ENCODE results near the gene OR4N2.
"Not testable (repeated sequence)": the region's sequence is repeated elsewhere in the genome, so short reads cannot be mapped to it uniquely, and the experiment has no call there.

The OR4N2 gene

DNA sequence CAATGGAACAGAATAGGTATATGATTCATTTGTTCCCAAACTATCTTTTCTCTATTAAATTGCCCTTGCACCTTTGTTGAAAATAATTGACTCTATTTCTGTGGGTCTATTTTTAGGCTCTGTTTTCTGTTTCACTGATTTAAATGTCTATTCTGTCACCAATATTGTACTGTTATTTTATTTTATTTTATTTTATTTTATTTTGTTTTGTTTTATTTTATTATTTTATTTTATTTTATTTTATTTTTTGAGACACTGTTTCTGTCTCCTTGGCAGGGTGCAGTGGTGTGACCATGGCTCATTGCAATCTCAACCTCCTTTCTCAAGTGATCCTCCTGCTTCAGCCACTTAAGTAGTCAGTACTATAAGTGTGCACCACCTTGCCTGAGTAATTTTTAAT lies 34.9 kb downstream of the OR4N2 start:
- no peak for DNase-seq

DNA sequence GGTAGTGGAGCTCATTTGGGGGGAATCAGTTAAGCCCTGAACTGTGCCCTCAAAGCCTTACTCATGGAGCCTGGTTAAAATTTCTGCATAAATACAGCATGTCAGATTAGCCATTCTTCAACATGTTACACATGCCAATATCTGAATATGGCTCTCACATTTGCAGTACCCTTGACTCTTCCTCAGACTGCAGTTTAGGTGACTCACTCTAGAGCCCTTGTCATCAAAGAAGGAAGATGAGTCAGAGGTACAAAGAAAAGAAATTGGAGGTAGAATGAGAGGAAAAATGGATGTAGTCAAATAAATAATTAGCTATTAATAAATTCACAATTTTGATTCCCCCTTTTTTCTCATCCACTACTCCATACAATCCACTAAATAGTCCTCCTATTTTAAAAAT lies 47.8 kb downstream of the OR4N2 start:
- no peak for DNase-seq

DNA sequence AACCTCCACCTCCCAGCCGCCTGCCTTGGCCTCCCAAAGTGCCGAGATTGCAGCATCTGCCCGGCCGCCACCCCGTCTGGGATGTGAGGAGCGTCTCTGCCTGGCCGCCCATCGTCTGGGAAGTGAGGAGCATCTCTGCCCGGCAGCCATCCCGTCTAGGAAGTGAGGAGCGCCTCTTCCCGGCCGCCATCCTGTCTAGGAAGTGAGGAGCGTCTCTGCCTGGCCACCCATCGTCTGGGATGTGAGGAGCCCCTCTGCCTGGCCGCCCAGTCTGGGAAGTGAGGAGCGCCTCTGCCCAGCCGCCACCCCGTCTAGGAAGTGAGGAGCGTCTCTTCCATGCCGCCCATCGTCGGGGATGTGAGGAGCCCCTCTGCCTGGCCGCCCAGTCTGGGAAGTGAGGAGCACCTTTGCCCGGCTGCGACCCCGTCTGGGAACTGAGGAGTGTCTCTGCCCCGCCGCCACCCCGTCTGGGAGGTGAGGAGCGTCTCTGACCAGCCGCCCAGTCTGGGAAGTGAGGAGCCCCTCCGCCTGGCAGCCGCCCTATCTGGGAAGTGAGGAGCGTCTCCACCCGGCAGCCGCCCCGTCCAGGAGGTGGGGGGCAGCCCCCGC lies 62.6 kb downstream of the OR4N2 start:
- not testable (repeated sequence) for DNase-seq

DNA sequence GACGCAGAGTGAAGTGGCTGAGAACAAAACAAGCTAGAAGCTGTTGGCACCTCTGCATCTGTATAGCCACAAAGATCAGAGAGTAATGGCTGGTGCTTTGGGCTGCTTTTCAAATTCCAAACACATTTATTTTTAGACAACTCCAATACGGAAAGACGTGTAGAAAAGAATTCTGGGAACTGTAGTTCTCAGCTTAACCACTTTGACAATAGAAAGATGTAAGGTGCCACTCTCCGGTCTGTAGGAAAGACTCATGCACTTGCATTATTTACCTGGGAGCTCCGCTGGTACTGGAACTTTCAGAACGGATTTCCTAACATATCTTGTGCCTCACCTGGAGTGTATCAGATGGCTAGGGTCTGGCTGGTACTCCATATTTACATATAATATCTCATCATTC lies 69.6 kb downstream of the OR4N2 start:
- no peak for DNase-seq

DNA sequence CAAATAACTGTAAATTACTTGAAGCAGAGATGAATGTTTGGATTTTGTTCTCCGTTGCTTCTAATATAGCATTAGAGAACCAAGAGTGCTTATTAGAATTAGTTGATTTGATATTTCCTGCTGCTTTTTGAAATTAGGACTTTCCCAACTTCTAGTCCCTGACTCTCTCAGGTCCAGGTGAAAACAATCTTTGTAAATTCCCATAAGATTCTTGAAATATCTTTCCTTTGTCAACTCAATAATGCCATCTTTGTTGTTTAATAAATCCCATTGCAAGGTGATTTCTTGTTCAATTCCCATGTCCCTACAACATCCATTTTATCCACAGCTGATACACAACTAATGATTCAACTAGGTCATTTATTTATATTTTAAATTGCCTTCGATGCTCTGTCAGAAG lies 71.3 kb downstream of the OR4N2 start, which contains the start of gene OR4K2:
TSS of gene OR4K2 (plus strand) at position 301 of the 400 bp plus-strand sequence. CDS start 1,126 bp downstream, outside the sequence.
- DNase-seq: no peak

DNA sequence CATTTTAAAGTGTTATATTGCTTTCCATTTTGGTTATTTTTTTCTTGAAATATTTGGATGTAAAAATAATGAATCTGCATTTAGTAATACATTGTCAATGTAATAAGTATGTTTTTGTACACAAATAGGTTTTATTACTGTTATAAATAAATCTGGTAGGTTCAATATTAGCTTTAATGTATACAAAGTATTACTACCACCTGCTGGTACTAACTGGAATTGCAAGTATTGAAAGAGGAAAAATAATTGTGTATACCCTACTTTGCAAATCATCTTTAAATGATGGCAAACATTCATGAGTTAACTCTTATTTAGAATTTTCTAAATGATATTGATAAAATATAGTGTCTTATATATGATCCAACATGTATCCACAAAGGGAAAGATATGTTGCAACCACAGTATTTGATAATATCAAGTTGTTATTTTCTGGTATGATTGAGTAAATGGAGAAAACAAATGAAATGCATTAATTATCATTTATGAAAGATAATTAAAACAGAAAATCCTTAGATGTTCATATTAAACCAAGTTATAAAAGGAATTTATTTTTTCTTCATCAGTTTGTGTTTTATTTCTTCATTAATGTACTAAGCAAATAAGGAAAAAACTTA lies 74.6 kb downstream of the OR4N2 start:
- no peak for DNase-seq

Measured in stimulated activated CD4-positive, alpha-beta T cell treated with anti-CD3 and anti-CD28 coated beads, Interleukin-4, amount 100 ng/mL, for 1 hour (primary cell).